Measurements from ENCODE around the gene LDB1. TPM values are rescaled to one million over a fixed set of nuclear protein-coding genes. Genes with fewer than 3 reads are reported as not detected.

The LDB1 gene
- total and polyA plus RNA-seq, 12 donors = 21.9 to 63.8 (median 53.3) TPM

DNA sequence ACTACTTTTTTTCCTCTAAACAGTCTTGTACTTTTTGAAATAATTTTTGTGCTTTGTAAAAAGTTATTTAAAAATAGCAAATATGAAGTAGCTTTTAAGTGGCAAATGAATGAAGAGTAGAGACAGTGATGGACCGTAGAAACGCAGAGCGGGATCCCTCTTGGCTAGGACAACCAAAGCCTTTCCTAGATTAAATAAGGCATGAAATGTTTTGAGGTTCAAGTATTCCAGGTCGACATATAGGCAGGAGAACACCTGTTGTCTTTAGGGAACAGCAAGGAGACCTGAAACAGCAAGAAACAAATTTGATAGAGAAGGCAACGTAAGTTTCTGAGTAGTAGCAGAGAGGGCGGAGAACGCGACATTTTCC is 12.0 kb upstream of the LDB1 start:
- H3K27ac ChIP-seq = peak overlapping the region in 9 of 10 donors; percentile 91 to 97 (median 96)
- 22 to 25% methylated on average over 8 of the region's 8 CpGs for WGBS, 2 donors
- no peaks in the 10 kb centered on the region for H3K27me3 ChIP-seq
- peaks cover 6 to 41% (median 37%) of the 10 kb centered on the region in 9 donors for H3K4me1 ChIP-seq
- H3K4me3 ChIP-seq = peak overlapping the region in 9 of 10 donors; percentile 54 to 98 (median 88)
- ATAC-seq (no peak), DNase-seq (no peak)
- intact Hi-C loops (cut with DNase I) = loop anchor here in 3 of 10 donors (1.0 to 5.0 kb wide), 4 partner anchors 12 to 370 kb away; partner anchors contain the start of genes NOLC1 (in 3 of the 3), ACTR1A (in 1 of the 3), HPS6 (in 1 of the 3) and LDB1 (in 1 of the 3)
- no peaks in the 10 kb centered on the region for H3K9me3 ChIP-seq
- TF ChIP-seq, protein P1, sequence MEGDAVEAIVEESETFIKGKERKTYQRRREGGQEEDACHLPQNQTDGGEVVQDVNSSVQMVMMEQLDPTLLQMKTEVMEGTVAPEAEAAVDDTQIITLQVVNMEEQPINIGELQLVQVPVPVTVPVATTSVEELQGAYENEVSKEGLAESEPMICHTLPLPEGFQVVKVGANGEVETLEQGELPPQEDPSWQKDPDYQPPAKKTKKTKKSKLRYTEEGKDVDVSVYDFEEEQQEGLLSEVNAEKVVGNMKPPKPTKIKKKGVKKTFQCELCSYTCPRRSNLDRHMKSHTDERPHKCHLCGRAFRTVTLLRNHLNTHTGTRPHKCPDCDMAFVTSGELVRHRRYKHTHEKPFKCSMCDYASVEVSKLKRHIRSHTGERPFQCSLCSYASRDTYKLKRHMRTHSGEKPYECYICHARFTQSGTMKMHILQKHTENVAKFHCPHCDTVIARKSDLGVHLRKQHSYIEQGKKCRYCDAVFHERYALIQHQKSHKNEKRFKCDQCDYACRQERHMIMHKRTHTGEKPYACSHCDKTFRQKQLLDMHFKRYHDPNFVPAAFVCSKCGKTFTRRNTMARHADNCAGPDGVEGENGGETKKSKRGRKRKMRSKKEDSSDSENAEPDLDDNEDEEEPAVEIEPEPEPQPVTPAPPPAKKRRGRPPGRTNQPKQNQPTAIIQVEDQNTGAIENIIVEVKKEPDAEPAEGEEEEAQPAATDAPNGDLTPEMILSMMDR (IDR thresholded peaks at IDR 0.05) = no peak
- H3K36me3 ChIP-seq = no peaks in the 10 kb centered on the region

DNA sequence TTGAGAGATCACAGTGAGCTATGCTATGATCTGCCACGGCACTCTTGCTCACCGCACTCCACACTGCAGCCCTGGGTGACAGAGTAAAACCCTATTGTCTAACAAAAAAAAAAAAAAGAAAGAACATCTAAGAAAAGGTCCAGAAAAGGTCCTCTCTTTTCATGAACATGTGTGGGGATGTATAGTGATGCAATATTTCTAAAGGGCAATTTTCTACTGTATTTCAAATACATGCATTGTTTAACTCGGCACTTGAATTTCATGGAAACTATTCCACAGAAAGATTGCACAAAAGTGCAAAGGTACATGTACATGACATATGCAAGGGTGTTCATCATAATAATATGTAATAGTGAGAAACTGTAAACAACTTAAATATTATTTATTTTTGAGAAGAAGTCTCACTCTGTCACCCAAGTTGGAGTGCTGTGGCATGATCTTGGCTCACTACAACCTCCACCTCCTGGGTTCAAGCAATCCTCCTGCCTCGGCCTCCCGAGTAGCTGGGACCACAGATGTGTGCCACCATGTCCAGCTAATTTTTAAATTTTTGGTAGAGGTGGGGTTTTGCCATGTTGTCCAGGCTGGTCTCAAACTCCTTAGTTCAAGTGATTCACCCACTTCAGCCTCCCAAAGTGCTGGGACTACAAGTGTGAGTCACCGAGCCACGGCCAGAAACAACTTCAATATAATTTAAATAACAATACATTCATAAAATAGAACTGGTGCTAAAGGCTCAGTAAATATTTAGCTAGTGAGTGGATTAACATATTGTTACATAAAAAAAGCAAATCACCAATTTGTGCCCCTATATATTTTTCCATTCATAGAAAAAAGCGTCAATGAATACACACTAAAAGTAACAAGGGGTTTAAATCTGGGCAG is 11.4 kb upstream of the LDB1 start:
- Histone ChIP-seq H3K27ac (peak overlapping the region in 1 of 10 donors; percentile 97), H3K4me3 (no peak overlapping the region), H3K9me3 (no peaks in the 10 kb centered on the region), H3K4me1 (peaks cover 3 to 36% (median 30%) of the 10 kb centered on the region in 9 donors), H3K27me3 (no peaks in the 10 kb centered on the region), H3K36me3 (no peaks in the 10 kb centered on the region)
- 92 to 95% methylated on average over 8 of the region's 8 CpGs for WGBS, 2 donors
- no peak for DNase-seq
- no peak for ATAC-seq
- intact Hi-C loops (cut with DNase I) = loop anchor here in 3 of 10 donors (1.0 to 5.0 kb wide), 4 partner anchors 11 to 371 kb away; partner anchors contain the start of genes NOLC1 (in 3 of the 3), ACTR1A (in 1 of the 3), HPS6 (in 1 of the 3) and LDB1 (in 1 of the 3)
- TF ChIP-seq, protein P1 (IDR thresholded peaks at IDR 0.05) = no peak

DNA sequence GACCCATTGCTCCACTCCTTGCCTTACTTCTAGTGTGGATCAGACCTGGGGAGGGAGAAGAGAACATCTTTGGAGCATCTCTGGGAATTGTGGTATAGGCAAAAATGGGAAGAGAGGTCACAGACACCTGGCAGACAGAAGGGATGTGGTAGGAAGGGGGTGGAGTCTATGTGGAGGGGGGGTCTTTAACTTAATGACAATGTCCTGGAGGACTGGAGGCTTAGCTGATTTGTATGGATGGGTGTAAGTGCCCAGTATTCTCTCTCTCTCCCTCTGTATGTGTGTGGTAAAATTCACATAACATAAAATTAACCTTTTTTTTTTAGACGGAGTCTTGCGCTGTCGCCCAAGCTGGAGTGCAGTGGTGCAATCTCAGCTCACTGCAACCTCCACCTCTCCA is 3.1 kb upstream of the LDB1 start:
- no peaks in the 10 kb centered on the region for H3K27me3 ChIP-seq
- H3K27ac ChIP-seq = peak overlapping the region in 1 of 10 donors; percentile 99
- no peaks in the 10 kb centered on the region for H3K36me3 ChIP-seq
- DNase-seq = no peak
- TF ChIP-seq, protein P1 (IDR thresholded peaks at IDR 0.05) = no peak
- no peaks in the 10 kb centered on the region for H3K9me3 ChIP-seq
- no peak for ATAC-seq
- no peak overlapping the region for H3K4me3 ChIP-seq
- 94 to 95% methylated on average over 3 of the region's 3 CpGs for WGBS, 2 donors
- intact Hi-C loops (cut with DNase I) = no loop called here
- H3K4me1 ChIP-seq = peaks cover 4 to 31% (median 28%) of the 10 kb centered on the region in 9 donors

DNA sequence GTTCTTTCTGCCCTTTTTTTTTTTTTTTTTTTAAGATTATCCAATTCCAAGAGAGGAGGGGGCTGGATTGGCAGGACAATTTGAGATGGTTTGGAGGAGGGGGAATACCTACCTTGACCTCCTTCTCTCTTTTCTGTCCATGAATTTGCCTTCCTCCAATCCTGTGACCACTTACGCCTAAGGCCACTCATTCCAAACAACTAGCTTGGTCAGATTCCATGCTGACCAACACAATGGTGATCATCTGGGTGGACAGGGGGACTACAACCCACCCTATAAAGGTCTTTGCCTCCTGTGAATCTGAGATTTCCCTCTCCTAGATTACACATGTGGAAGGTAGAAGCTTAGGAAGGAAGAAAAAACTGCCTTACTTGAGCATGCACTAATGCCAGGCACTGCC is 2.3 kb upstream of the LDB1 start:
- Histone ChIP-seq H3K4me1 (peaks cover 11 to 38% (median 36%) of the 10 kb centered on the region in 9 donors), H3K27ac (peak overlapping the region in 8 of 10 donors; percentile 94 to 100 (median 98)), H3K9me3 (no peaks in the 10 kb centered on the region), H3K27me3 (no peaks in the 10 kb centered on the region), H3K36me3 (no peaks in the 10 kb centered on the region), H3K4me3 (no peak overlapping the region)
- TF ChIP-seq, protein P1 (IDR thresholded peaks at IDR 0.05) = no peak
- ATAC-seq (no peak), DNase-seq (no peak)
- 92 to 95% methylated on average over 1 of the region's 1 CpG for WGBS, 2 donors
- intact Hi-C loops (cut with DNase I) = no loop called here
